ENCODE measurements around the gene LPAR5.
A peak's percentile ranks its signal among the peaks of the same experiment; 100 is the strongest.

The LPAR5 gene

GRCh38 chr12:6635856-6636531 lies at the start of gene LPAR5:
LPAR5 (minus strand) TSS chr12:6635959; CDS start chr12:6621248, 14,711 bp downstream.
- peak; percentile 52 for DNase-seq

DNA sequence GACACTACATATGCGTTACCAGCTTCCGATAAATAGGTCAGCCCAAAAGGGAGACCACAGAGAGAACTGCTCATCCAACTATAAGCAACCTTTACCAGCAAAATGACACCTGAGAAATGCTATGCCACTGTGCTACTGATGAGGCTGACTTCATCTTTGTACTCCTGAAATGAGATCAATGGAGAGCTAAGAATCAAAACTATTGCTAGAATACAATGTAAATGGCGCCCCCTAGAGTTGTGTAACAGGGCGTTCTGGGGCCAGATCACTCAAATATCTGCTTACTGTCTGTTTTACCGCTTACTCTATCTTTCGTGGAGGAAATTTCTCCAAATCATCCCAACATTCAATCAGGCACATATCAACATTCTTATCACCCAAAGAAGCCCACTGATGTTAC lies 48.9 kb upstream of the LPAR5 start:
- peak; percentile 28 for DNase-seq

DNA sequence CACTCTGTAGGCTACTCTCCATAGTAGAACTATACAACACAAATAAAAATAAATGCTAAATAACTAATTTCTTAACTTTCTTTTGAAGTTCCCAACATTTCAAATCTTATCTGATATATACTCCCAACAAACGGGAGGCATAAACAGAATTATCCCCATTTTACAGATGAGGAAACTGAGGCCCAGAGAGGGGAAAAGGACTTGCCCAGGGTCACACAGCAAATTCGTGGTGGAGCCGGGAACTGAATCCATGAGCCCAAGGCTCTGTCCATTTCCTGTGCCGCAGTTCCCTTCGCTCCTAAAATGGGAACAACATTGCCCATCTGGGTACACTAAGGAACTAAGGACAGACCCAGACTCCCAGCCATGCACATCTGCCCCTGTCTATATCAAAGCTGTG lies 41.2 kb upstream of the LPAR5 start:
- DNase-seq = no peak

DNA sequence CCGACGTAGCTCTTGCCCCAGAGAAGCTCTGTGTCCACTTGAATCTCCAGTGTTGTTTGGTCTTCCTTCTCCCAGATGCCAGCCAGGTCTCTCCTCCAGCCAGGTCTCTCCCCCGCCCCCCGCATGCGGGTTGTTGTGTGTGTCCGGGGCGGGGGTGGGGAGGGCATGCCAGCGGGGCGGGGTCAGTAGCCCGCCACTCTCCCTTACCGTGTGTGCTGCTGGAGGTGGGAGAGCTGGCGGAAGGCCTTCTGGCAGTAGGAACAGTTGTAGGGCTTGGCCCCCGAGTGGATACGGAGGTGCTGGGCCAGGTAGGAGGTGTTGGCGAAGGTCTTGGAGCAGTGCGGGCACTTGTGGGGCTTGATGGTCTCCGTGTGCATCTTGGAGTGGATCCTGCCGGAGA lies 36.4 kb upstream of the LPAR5 start:
- DNase-seq = no peak

- no peak for DNase-seq
Observed at GRCh38 chr12:6667559-6668210, 31.9 kb upstream of the LPAR5 start.

DNA sequence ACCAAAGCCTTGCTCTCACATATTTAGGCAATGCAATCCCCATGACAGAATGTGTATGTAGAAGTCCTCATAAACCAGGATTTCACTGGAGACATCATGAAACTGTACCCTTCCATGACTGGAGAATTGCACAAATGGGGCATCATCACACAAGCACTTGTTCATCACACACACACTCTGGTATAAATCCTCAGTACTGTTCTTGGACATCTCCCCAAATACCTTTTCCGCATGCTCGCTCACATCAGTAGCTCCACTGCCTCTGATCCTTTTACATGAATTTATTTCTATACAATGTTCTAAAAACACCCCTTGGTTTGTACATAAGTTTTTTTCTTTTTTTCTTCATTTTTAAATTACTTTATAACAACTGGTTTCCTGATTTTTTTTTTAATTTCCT lies 30.5 kb upstream of the LPAR5 start:
- no peak for DNase-seq

DNA sequence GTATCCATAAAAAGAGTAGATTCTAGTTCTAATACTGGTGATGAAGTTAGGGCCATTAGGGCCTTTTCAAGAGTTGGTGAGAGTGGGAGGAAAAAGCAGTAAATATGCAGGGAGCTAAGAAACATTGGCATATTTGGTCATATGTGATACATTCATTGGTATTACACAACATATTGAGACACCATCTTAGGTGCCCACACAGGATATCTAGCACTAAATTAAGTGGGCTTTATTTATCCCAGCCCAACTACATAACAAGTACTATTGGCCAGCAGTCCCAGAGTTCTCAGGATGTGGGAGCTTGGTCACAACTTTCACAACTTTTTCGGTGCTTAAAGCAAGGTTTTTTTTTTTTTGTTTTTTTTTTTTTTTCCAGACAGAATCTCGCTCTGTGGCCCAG lies 29.1 kb upstream of the LPAR5 start:
- no peak for DNase-seq

GRCh38 chr12:6662906-6663742 lies 27.4 kb upstream of the LPAR5 start, which contains the start of gene ING4:
ING4 (minus strand) TSS chr12:6663119; CDS start chr12:6663101, 18 bp downstream.
- peak; percentile 100 for DNase-seq

- no peak for DNase-seq
Observed at GRCh38 chr12:6662602-6662905, 26.8 kb upstream of the LPAR5 start.

DNA sequence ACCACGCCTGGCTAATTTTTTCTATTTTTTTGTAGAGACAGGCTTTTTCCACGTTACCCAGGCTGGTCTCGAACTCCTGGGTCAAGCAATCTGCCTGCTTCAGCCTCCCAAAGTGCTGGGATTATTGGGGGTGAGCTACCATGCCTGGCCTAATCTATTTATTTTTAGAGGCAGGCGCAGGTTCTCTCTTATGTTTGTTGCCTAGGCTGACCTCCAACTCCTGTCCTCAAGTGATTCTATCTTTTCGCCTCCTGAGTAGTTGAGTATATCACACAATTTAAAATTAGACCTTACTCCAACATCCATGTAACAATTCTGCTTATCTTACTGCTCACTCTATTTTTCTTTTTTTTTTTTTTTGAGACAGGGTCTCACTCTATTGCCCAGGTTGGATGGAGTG lies 18.2 kb upstream of the LPAR5 start:
- DNase-seq = no peak

- no peak for DNase-seq
Observed at GRCh38 chr12:6653342-6653741, 17.6 kb upstream of the LPAR5 start.

DNA sequence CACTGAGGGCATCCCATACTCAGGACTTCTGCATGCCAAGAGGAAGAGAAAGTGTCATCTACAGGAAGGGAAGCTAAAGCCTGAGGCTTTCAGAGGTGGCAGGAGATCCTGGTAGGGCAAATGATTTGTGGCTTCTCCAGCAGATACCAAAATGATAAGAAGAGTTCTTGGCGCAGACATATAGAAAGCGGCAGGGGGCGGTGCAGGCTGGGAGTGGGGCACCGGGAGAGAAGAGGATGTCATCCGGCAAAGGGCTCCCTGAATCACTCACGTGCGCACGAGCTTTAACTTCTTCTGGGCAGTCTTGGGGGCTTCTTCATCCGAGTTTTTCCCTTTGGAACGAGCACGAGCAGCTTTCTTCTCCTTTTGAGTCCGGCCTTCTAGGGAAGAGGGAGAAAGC lies 16.6 kb upstream of the LPAR5 start:
- no peak for DNase-seq

- DNase-seq = no peak
Observed at GRCh38 chr12:6650832-6651231, 15.1 kb upstream of the LPAR5 start.

DNA sequence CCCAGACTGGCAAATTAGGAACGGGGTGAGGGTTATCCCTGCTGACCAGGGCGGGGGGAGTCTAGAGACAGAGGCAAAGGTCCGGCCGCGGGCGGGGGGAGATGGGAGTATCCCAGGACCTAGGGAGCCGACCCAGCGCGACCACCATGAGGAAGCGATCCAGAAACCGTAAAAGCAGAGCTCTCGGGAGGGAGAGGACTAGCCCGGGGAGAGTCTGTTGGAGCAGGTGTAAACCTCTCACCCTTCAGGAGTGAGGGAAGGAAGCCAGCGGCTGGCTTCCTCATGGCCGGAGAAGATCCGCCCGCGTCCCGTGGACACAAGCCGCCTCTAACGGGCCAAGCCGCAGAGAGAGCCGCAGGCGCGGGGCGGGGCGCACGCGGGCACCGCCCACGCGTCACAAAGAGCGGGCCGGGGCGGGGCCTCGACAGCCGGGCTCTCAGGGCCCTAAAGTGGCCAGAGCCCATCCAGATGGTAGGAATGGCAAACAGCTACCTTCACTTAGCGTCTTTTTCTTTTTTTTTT lies 11.4 kb upstream of the LPAR5 start, which contains the start of gene ACRBP:
TSS of gene ACRBP (minus strand) at position 350 of the 522 bp plus-strand sequence. CDS start at position 284, 66 bp downstream.
- peak; percentile 39 for DNase-seq

GRCh38 chr12:6646276-6647082 lies 10.7 kb upstream of the LPAR5 start:
- DNase-seq = no peak

DNA sequence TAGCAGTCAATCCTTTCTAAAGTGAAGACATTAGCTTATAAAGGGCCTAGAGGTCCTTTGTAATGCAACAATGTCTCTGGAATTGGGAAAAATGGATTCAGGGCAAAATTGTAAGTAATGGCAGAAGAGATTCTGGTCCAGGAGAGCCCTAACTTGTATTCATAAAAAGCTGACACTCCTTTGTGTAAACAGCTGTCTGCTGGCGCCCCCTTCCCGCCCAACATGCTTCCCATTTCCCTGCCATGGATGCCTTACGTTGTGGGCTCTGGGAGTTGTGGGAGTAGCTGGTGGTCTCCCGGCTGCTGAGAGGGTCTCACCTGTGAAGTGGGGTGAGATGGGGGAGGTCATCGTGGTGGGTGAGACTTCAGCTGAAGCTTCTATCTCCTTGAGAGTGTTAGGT lies 9.1 kb upstream of the LPAR5 start:
- peak; percentile 17 for DNase-seq

DNA sequence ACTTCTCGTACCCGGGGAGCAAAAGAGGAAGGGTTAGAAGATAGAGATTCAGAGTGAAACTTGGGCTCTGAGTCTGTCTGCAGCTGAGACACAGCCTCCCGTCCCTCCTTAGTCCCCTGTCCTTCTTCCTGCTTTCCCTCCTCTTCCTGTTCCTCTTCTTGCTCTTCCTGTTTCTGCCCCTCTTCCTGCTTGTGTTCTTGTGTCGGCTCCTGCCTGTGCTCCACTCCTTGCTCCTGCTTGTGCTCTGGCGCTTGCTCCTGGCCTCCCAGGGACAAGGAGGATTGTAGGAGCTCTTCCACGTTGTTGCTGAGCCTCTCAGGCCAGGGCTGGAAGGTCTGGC lies 8.5 kb upstream of the LPAR5 start:
- no peak for DNase-seq

GRCh38 chr12:6643569-6644256 lies 8.0 kb upstream of the LPAR5 start:
- no peak for DNase-seq

DNA sequence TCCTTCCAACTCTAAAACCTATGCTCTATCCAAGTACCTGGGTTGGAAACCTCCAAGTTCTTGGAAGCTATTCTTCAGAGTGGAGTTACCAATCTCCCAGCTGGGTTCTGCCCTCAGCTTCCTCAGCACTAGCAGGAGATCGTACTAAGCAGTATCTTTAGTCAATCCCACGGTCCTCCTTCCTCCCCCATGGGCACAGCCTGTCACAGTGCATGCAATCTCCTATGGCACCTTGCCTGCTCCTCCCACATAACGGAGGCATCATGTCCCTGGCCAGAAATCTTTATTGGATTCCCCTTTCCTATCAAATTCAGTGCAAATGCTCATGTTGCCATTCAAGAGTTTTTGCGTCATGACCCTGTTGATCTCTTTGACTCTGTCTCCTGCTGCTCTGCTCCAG lies 5.4 kb upstream of the LPAR5 start:
- DNase-seq = no peak

DNA sequence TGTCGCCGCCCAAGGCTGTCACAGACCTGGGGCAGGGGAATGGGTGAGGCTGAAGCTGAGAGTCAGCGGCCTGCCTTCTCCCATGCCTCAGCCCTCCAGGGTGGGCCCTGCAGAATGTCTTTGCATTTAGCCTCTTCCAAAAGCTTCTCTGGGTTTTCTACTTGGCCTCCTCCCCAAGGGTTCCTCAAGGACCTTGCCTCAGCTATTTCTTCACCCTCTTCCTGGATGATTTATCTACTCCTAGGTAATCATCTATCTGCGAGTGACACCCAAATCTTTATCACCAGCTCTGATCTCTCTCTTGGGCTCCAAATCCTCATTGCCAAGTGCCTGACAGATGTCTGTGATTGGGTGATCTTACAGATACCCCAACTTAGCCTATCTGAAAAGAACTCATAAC lies 4.7 kb upstream of the LPAR5 start:
- DNase-seq = no peak

DNA sequence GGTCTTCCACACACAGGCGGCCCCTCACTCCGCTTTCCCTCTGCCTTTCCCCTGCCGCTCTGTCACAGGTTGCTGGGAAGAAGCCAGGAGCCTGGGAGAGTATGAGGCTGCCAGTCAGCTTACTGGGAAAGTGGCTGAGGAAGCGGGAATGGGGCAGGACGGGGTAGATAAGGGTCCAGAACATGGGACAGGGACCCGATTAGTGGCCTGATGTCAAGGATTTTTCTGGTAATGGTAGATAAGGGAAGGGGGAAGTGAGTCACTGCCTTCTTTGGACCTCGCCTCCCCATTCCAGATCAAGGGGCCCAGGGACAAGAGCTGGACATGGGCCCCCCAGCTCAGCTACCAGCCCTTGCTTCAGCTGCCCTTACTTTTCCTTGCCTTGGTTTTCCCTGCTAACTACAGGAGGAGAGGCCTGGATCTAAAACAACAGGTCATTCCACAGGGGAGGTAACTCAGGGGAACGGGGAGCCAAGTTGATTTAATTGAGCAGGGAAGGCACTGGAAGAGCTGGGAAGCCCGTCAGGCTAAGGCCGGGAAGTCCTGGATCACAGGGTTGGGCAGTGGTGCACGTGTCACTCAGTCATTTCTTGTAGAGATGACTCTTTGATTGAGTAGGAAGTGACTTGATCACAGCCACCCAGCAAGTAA lies 3.5 kb upstream of the LPAR5 start:
- DNase-seq = no peak

DNA sequence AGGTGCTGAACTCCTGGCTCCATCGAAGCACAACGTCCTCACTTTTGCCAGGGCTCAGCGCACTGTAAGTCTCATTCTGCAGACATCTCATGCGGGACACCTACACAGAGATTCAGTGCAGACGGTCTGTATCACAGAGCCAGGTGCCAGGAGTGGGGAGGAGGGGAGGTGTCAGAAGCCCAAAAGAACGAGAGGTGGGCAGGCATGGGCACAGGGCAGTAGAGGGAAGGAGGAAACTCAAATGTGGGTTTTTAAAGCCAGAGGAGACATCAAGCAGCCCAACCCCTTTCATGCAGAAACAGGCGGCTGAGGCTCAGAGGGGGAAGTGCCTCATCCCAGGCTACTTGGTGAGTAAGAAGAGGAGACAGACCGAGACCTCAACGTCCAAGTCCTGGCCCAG lies 2.5 kb upstream of the LPAR5 start:
- no peak for DNase-seq

All from fibroblast of upper back skin (primary cell).